ENCODE results near the gene CCDC102A. TPM values are rescaled to one million over a fixed set of nuclear protein-coding genes. Genes with fewer than 3 reads are reported as not detected.

The CCDC102A gene
- total RNA-seq, 2 experiments from 2014 or later = 8.8 to 9.0 TPM

DNA sequence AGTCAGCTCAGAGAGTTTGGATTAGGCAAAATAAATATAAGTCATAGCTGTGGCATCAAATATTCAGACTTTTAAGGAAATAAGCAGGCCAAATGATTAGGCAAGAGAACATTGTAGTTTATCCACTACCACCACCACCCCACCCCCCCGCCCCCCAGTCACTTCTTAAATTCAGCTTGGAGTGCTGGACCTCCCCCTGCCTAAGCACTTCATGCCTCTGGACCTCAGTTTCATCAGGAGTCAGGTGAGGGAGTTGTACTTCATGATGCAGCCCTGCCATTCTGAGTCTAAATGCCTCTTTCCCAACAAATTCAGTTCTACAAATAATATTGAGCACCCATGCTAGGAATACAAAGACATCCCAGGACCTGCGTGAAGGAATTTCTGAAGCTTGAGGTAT, 71.8 kb downstream of the CCDC102A start:
- H3K4me1 Mint-ChIP-seq = peaks cover 24% of the 10 kb centered on the region
- H3K9me3 Mint-ChIP-seq (ENCODE audit: low read depth) = no peaks in the 10 kb centered on the region
- intact Hi-C loops (cut with DNase I, micrococcal nuclease) = no loop called here
- peaks cover 38% of the 10 kb centered on the region for H3K36me3 Mint-ChIP-seq (ENCODE audit: low read depth)
- no peak overlapping the region for H3K27ac Mint-ChIP-seq
- POLR2A ChIA-PET = no interaction called here
- CTCF ChIA-PET = interaction anchor here (0.6 to 7.5 kb wide), 6 partner anchors 10 to 88 kb away, joined by 3 to 63 read pairs (median 8); partner anchors contain the start of genes CIAPIN1 and COQ9
- no peaks in the 10 kb centered on the region for H3K27me3 Mint-ChIP-seq
- no peak for DNase-seq
- no peak overlapping the region for H3K4me3 Mint-ChIP-seq
- no peak for ATAC-seq

DNA sequence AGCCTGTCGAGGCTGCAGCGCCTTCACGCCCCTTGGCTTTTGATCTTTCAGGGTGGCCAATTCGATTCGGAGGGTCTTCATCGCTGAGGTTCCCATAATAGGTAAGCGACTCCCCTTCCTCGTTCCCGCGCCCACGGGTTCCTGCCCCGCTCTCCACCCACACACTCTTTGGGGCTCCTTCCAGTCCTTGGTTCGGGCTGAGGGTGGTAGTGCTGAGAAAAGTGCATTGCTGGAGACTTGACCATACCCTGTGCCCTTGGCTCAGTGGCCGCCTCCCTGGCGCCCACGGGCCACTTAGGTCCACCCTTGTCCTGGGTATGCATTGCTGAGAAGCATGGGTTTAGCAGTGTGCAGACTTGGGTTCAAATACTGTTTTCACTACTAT, 73.4 kb downstream of the CCDC102A start:
- intact Hi-C loops (cut with DNase I, micrococcal nuclease) = loop anchor here (1.0 kb wide), 5 partner anchors 16 to 163 kb away; partner anchors contain the start of genes CIAPIN1 (in 2 of the 2), COQ9 (in 2 of the 2), CCDC102A (in 1 of the 2) and DOK4 (in 1 of the 2)
- Mint-ChIP-seq H3K4me3 (peak overlapping the region; percentile 90), H3K27ac (peak overlapping the region; percentile 99), H3K27me3 (no peaks in the 10 kb centered on the region), H3K9me3 (ENCODE audit: low read depth) (no peaks in the 10 kb centered on the region), H3K36me3 (ENCODE audit: low read depth) (peaks cover 32% of the 10 kb centered on the region), H3K4me1 (peaks cover 24% of the 10 kb centered on the region)
- CTCF ChIA-PET = interaction anchor here (0.6 to 7.5 kb wide), 18 partner anchors 11 to 1111 kb away, joined by 3 to 63 read pairs (median 4); partner anchors contain the start of genes CIAPIN1, COQ9 and DOK4
- ATAC-seq (peak; percentile 14), DNase-seq (no peak)
- POLR2A ChIA-PET = interaction anchor here (1.2 kb wide), 2 partner anchors 16 to 277 kb away, joined by 3 to 17 read pairs; partner anchors contain the start of genes CIAPIN1, COQ9 and PSME3IP1

DNA sequence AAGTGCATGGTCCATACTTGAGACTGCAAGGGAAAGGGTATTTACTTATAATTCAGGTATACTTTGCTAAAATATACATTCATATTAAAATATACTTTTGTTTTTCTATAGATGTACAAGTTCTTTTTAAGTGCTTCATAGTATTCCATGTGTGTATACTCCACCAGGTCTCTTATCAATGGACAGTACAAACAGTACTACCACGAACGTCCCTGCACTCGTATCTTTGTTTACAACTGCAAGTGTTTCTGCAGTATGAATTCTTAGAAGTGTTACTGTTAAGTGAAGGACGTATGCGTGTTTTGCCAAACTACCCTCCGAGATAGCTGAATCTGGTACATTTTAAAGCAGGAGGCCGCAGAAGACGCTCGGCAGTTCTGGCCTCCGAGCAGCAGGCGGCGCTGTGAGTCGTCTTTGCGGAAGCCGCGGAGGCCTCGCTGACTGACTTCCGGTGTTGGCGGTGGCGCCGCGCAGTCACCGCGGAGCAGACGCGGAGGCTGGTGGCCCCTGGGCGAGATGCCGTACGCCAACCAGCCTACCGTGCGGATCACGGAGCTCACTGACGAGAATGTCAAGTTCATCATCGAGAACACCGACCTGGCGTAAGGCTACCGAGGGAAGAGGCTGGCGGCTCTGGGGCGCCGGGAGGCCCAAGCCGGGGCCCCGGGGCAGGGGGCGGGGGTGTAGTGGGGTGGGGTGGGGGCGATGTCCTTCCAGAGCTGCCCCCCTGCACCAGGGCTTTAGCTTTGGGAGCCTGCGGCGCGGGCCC, 74.0 kb downstream of the CCDC102A start, which contains the start of gene POLR2C:
Gene POLR2C, plus strand, starts transcription at position 471 of the 769 bp plus-strand sequence. Its CDS starts 46 bp downstream, at position 517.
- H3K4me3 Mint-ChIP-seq = peak within 1 kb of the TSS; percentile 90
- ATAC-seq = peak; percentile 96
- ChIA-PET POLR2A (interaction anchor here (0.6 to 1.2 kb wide), 3 partner anchors 15 to 277 kb away, joined by 3 to 17 read pairs (median 4); partner anchors contain the start of genes CIAPIN1, COQ9 and PSME3IP1), CTCF (interaction anchor here (0.6 to 7.5 kb wide), 24 partner anchors 9 to 1111 kb away, joined by 3 to 63 read pairs (median 4); partner anchors contain the start of genes CIAPIN1, COQ9 and DOK4)
- intact Hi-C loops (cut with DNase I, micrococcal nuclease) = loop anchor here (1.0 kb wide), 5 partner anchors 15 to 162 kb away; partner anchors contain the start of genes CIAPIN1 (in 2 of the 2), COQ9 (in 2 of the 2), CCDC102A (in 1 of the 2) and DOK4 (in 1 of the 2)
- peak within 1 kb of the TSS; percentile 99 for H3K27ac Mint-ChIP-seq
- peaks cover 24% of the 10 kb centered on the region for H3K4me1 Mint-ChIP-seq
- no peaks in the 10 kb centered on the region for H3K9me3 Mint-ChIP-seq (ENCODE audit: low read depth)
- no peaks in the 10 kb centered on the region for H3K27me3 Mint-ChIP-seq
- DNase-seq = peak; percentile 96
- H3K36me3 Mint-ChIP-seq (ENCODE audit: low read depth) = peaks cover 27% of the 10 kb centered on the region

Other genes starting within 250 kb of the CCDC102A start
- gene CCL22, start 177.8 kb downstream of the CCDC102A start, total RNA-seq = under 1 TPM; 0.72 to 0.91 TPM
- not detected for gene CX3CL1, start 164.1 kb downstream of the CCDC102A start, total RNA-seq
- gene CCL17, start 131.8 kb downstream of the CCDC102A start, total RNA-seq = 1 to 10 TPM; 1.2 to 1.4 TPM
- gene CIAPIN1, start 89.2 kb downstream of the CCDC102A start, total RNA-seq = 10 to 100 TPM; 41.7 to 42.6 TPM
- gene COQ9, start 89.1 kb downstream of the CCDC102A start, total RNA-seq = 10 to 100 TPM; 39.4 to 52.1 TPM
- 10 to 100 TPM; 54.3 to 57.1 TPM for gene POLR2C, start 73.9 kb downstream of the CCDC102A start, total RNA-seq
- 1 to 10 TPM; 5.7 to 6.7 TPM for gene DOK4, start 50.1 kb downstream of the CCDC102A start, total RNA-seq
- 1 to 10 TPM; 3.0 to 4.9 TPM for gene ADGRG5, start 6.1 kb upstream of the CCDC102A start, total RNA-seq
- gene ADGRG1, start 92.1 kb upstream of the CCDC102A start, total RNA-seq = 1 to 10 TPM; 6.3 to 6.8 TPM
- not detected for gene ADGRG3, start 131.7 kb upstream of the CCDC102A start, total RNA-seq
- gene DRC7, start 158.2 kb upstream of the CCDC102A start, total RNA-seq = under 1 TPM in 1 of 2 experiments, not detected in 1; 0.05 TPM
- 10 to 100 TPM; 28.1 to 29.3 TPM for gene KATNB1, start 199.2 kb upstream of the CCDC102A start, total RNA-seq